ENCODE results near the gene STOML3. TPM values are rescaled to one million over a fixed set of nuclear protein-coding genes. Genes with fewer than 3 reads are reported as not detected.

STOML3 gene
- total RNA-seq, 5 donors from 2014 or later (not counting 1 experiment from before 2014, with no cell fraction given) = not detected

Other genes starting within 250 kb of the STOML3 start
- gene PROSER1, start 47.3 kb upstream of the STOML3 start, total RNA-seq = 10 to 100 TPM; 40.1 to 50.7 (median 45.1) TPM
- gene NHLRC3, start 47.6 kb upstream of the STOML3 start, total RNA-seq = 10 to 100 TPM; 16.0 to 22.3 (median 21.8) TPM